Panc1 (cell line): ENCODE measurements around the gene CCDC158. TPM values are rescaled to one million over a fixed set of nuclear protein-coding genes. Genes with fewer than 3 reads are reported as not detected.

ENCODE experiments used
- ATAC-seq: fragments of 200-7000 bp; cut with Tn5 transposase; 2 replicates; pipeline ENCODE4 v1.9.1; 2020; ENCODE audit warnings: mild to moderate bottlenecking, moderate library complexity
- BruUV-seq: library from RNA; stranded (reverse); fragments of 400-500 nt; replicated peaks from 2 replicates; lab custom pipeline; 2021; lab: Mats Ljungman, UMichigan
- CTCF ChIA-PET: fragments of 300-600 bp; sonication (Branson Sonifier 250); formaldehyde crosslinking; loops from one replicate; lab custom pipeline; 2022; ENCODE audit warnings: antibody characterized with exemption; lab: Charles Lee
- POLR2A ChIA-PET: fragments of 300-600 bp; sonication (Branson Sonifier 250); formaldehyde crosslinking; loops from one replicate; lab custom pipeline; 2022; ENCODE audit warnings: antibody characterized with exemption; lab: Charles Lee
- DNase-seq: peaks from one replicate; pipeline ENCODE4 v3.0.0-alpha.2; 2010; ENCODE audit warnings: low read depth, low spot score
- H3K27ac ChIP-seq: 2 replicates; pipeline ENCODE4 v1.5.1; 2011; ENCODE audit warnings: mild to moderate bottlenecking, low read length, inconsistent platforms
- H3K27me3 ChIP-seq: fragments of 200-500 bp; sonication (Bioruptor generic); 2 replicates; pipeline ENCODE4 v1.6.0; 2014; ENCODE audit warnings: low read length, inconsistent platforms; ENCODE audit not compliant: control insufficient read depth, insufficient read depth
- H3K36me3 ChIP-seq: fragments of 200-500 bp; sonication (Bioruptor generic); 2 replicates; pipeline ENCODE4 v1.5.1; 2014; ENCODE audit warnings: inconsistent platforms, mild to moderate bottlenecking, low read length, moderate library complexity; ENCODE audit not compliant: control insufficient read depth, insufficient read depth
- H3K4me1 ChIP-seq: 2 replicates; pipeline ENCODE4 v1.5.1; 2011; ENCODE audit warnings: inconsistent platforms, mild to moderate bottlenecking, low read length, moderate library complexity; ENCODE audit not compliant: control insufficient read depth, insufficient read depth
- H3K4me3 ChIP-seq, 2 experiments: 2 replicates each; pipeline ENCODE4 v1.5.1; 2011 to 2012; ENCODE audit warnings: low read depth in 2 of 2, low read length in 2 of 2, mild to moderate bottlenecking in 2 of 2, inconsistent platforms in 1 of 2, moderate library complexity in 1 of 2
- H3K9me3 ChIP-seq: fragments of 200-500 bp; sonication (Bioruptor generic); 2 replicates; pipeline ENCODE4 v1.5.1; 2014; ENCODE audit warnings: low read depth, mild to moderate bottlenecking, inconsistent platforms, low read length, moderate library complexity; ENCODE audit not compliant: control insufficient read depth, insufficient read depth
- POLR2AphosphoS5 ChIP-seq: IDR thresholded peaks from 2 replicates; pipeline ENCODE4 v1.6.1; 2012; ENCODE audit warnings: mild to moderate bottlenecking, low read depth, low read length, moderate library complexity
- SIN3A ChIP-seq: IDR thresholded peaks from 2 replicates; pipeline ENCODE4 v1.6.1; 2012; ENCODE audit warnings: low read depth, mild to moderate bottlenecking, low read length, moderate library complexity, borderline replicate concordance; ENCODE audit not compliant: insufficient read depth
- TCF7L2 ChIP-seq: IDR thresholded peaks from 2 replicates; pipeline ENCODE4 v1.6.1; 2011; ENCODE audit warnings: mild to moderate bottlenecking, low read depth, low read length, inconsistent platforms
- in situ Hi-C: cut with HindIII; loops from 2 replicates; pipeline ENCODE4 v1.10.0; 2016; ENCODE audit warnings: low sequenced_read_pairs, low pct_unique_long_range_greater_than_20kb
- intact Hi-C: fragments of 100-400 bp; cut with micrococcal nuclease; formaldehyde crosslinking; loops from one replicate; pipeline ENCODE4 v1.10.0; 2022; ENCODE audit not compliant: unreplicated experiment
- total RNA-seq: library from RNA; stranded (reverse); gene quantifications from one replicate; pipeline ENCODE4 v1.2.1, GENCODE V29; 2021; ENCODE audit not compliant: unreplicated experiment
- TF ChIP-seq, protein P1 (sequence below), 2 experiments: IDR thresholded peaks; 2 replicates each; pipeline ENCODE4 v1.6.1; 2011 to 2012; ENCODE audit warnings: low read depth in 2 of 2, control low read depth in 1 of 2, low read length in 1 of 2, mild to moderate bottlenecking in 1 of 2, moderate library complexity in 1 of 2; ENCODE audit not compliant: insufficient read depth in 1 of 2
- TF ChIP-seq, protein P2 (sequence below): fragments of 450-650 bp; IDR thresholded peaks from 2 replicates; pipeline ENCODE4 v1.5.1; 2017; ENCODE audit warnings: mild to moderate bottlenecking

The CCDC158 gene
- total RNA-seq, 1 experiment from 2014 or later: 0.28 TPM

DNA sequence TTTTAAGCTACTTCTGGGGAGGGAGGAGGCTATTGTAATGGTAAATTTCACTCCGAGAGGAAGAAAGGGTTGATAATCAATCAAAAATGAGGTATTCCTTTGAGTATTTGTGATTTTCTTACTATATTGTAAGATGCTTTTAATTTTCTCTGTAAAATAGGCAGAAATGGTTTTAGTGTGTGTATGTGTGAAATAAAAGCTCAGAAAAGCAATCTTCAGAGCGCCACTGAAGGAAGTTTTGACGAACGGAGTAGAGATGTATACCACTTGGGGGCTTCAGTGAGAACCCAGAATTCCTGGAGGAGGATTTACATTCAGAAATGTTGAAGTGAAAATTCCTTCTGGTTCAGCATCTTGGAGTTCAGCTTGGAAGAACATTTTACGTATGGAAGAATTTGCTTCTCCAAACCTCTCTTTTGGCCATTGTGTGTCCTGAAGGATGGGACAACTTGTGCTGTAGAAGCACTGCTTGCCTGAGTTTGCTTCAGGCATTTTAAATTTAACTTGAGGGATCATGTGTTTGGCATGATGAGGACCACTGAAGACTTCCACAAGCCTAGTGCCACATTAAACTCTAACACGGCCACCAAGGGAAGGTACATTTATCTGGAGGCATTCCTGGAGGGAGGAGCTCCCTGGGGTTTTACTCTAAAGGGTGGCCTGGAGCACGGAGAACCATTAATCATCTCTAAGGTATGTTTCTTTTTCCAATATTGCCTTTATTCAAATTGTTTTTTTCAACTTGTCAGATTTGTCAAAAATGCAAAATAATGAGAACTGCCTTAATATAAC, 14.8 kb upstream of the CCDC158 start:
- ChIA-PET POLR2A (no interaction called here), CTCF (no interaction called here)
- BruUV-seq: no TSS peak
- Histone ChIP-seq H3K27ac (no peak overlapping the region), H3K4me3 (no peak overlapping the region), H3K27me3 (no peaks in the 10 kb centered on the region), H3K36me3 (no peaks in the 10 kb centered on the region), H3K4me1 (no peaks in the 10 kb centered on the region), H3K9me3 (no peaks in the 10 kb centered on the region)
- no peak for DNase-seq
- intact Hi-C loops (loop anchor here (10.0 kb wide), 1 partner anchor 319 kb away; no protein-coding TSS in a partner anchor), in situ Hi-C loops (no loop called here)
- no peak for ATAC-seq
- TF ChIP-seq, protein P1, sequence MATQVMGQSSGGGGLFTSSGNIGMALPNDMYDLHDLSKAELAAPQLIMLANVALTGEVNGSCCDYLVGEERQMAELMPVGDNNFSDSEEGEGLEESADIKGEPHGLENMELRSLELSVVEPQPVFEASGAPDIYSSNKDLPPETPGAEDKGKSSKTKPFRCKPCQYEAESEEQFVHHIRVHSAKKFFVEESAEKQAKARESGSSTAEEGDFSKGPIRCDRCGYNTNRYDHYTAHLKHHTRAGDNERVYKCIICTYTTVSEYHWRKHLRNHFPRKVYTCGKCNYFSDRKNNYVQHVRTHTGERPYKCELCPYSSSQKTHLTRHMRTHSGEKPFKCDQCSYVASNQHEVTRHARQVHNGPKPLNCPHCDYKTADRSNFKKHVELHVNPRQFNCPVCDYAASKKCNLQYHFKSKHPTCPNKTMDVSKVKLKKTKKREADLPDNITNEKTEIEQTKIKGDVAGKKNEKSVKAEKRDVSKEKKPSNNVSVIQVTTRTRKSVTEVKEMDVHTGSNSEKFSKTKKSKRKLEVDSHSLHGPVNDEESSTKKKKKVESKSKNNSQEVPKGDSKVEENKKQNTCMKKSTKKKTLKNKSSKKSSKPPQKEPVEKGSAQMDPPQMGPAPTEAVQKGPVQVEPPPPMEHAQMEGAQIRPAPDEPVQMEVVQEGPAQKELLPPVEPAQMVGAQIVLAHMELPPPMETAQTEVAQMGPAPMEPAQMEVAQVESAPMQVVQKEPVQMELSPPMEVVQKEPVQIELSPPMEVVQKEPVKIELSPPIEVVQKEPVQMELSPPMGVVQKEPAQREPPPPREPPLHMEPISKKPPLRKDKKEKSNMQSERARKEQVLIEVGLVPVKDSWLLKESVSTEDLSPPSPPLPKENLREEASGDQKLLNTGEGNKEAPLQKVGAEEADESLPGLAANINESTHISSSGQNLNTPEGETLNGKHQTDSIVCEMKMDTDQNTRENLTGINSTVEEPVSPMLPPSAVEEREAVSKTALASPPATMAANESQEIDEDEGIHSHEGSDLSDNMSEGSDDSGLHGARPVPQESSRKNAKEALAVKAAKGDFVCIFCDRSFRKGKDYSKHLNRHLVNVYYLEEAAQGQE (IDR thresholded peaks at IDR 0.05; ENCODE audit: insufficient read depth in 1 of 2, low read depth in 2 of 2, low read length in 1 of 2): no peak
- TF ChIP-seq SIN3A (no peak), TCF7L2 (no peak), POLR2AphosphoS5 (no peak)
- TF ChIP-seq, protein P2, sequence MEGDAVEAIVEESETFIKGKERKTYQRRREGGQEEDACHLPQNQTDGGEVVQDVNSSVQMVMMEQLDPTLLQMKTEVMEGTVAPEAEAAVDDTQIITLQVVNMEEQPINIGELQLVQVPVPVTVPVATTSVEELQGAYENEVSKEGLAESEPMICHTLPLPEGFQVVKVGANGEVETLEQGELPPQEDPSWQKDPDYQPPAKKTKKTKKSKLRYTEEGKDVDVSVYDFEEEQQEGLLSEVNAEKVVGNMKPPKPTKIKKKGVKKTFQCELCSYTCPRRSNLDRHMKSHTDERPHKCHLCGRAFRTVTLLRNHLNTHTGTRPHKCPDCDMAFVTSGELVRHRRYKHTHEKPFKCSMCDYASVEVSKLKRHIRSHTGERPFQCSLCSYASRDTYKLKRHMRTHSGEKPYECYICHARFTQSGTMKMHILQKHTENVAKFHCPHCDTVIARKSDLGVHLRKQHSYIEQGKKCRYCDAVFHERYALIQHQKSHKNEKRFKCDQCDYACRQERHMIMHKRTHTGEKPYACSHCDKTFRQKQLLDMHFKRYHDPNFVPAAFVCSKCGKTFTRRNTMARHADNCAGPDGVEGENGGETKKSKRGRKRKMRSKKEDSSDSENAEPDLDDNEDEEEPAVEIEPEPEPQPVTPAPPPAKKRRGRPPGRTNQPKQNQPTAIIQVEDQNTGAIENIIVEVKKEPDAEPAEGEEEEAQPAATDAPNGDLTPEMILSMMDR: no peak

DNA sequence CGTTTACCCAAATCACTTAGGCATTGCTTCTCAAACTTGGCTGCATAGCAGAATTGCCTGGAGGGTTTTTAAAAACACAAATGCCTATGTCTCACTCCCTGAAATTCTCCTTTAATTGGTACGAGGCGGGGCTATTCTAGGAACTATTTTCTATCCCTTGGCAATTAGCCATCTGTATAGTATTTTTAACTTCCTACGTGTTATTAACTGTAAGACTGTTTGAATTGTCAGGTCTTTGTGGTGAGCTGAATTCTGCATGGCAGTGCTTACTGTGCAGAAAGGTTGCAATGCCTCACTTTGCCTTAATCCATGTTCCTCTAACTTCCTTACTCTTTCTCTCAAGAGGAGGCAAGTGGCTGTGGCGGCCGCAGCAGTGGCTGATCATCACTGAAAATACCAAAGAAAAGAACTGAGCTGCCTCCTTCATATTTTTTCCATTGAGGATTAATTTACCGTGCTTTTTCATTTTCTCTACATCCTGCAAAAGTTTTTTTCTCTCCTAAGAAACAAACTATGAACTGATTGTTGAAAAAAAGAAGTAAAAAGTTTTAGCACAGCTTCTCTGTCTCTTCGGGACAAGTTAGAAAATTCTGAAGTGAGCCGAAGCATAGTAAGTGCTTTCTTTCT, 14.1 kb upstream of the CCDC158 start, which contains the start of gene SHROOM3:
Gene SHROOM3 (plus strand): TSS at position 329 of the 627 bp plus-strand sequence. CDS start 824 bp downstream, outside the sequence.
- no peak for ATAC-seq
- Histone ChIP-seq H3K27ac (no peak within 1 kb of the TSS), H3K4me3 (no peak within 1 kb of the TSS), H3K36me3 (no peaks in the 10 kb centered on the region), H3K9me3 (no peaks in the 10 kb centered on the region), H3K27me3 (no peaks in the 10 kb centered on the region), H3K4me1 (no peaks in the 10 kb centered on the region)
- DNase-seq: no peak
- intact Hi-C loops: loop anchor here (10.0 kb wide), 1 partner anchor 320 kb away; no protein-coding TSS in a partner anchor
- no TSS peak for BruUV-seq
- in situ Hi-C loops: no loop called here
- TF ChIP-seq POLR2AphosphoS5: no peak
- TF ChIP-seq, protein P2: no peak
- TF ChIP-seq SIN3A: no peak
- TF ChIP-seq, protein P1 (IDR thresholded peaks at IDR 0.05; ENCODE audit: insufficient read depth in 1 of 2, low read depth in 2 of 2, low read length in 1 of 2): no peak
- TF ChIP-seq TCF7L2: no peak
- ChIA-PET POLR2A (no interaction called here), CTCF (no interaction called here)
